ENCODE data around the gene SOBP.

- TF ChIP-seq POLR2A (IDR thresholded peaks at IDR 0.05; ENCODE audit: low read depth, low read length) (no peak), CTCF (IDR thresholded peaks at IDR 0.05; ENCODE audit: extremely low read depth in 1 of 2, insufficient read depth in 1 of 2, low read depth in 1 of 2, low read length in 2 of 2) (no peak)
Observed at GRCh38 chr6:107591346-107591745, 101.4 kb downstream of the SOBP start.
